BJ (cell line): ENCODE measurements around the gene ATAD1. TPM values are rescaled to one million over a fixed set of nuclear protein-coding genes. Genes with fewer than 3 reads are reported as not detected.

ENCODE experiments used
- CTCF ChIA-PET: fragments of 350-600 bp; formaldehyde crosslinking; extraction: SDS; loops from one replicate; lab custom pipeline; 2021; ENCODE audit warnings: antibody characterized with exemption, inconsistent platforms; lab: Yijun Ruan, JAX
- POLR2A ChIA-PET: fragments of 300-600 bp; sonication (Branson Sonifier 250); formaldehyde crosslinking; extraction: SDS; loops from one replicate; lab custom pipeline; 2021; ENCODE audit warnings: antibody characterized with exemption; lab: Charles Lee
- DNase-seq: peaks from one replicate; pipeline ENCODE4 v3.0.0-alpha.2; 2011; ENCODE audit warnings: low read depth
- H3K27me3 ChIP-seq: 2 replicates; pipeline ENCODE4 v1.6.0; 2011; ENCODE audit warnings: low read length; ENCODE audit not compliant: control insufficient read depth, insufficient read depth
- H3K36me3 ChIP-seq: 2 replicates; pipeline ENCODE4 v1.5.1; 2011; ENCODE audit warnings: low read length; ENCODE audit not compliant: control insufficient read depth, insufficient read depth
- H3K4me3 ChIP-seq: 2 replicates; pipeline ENCODE4 v1.5.1; 2011; ENCODE audit warnings: low read depth, mild to moderate bottlenecking, control low read depth, low read length
- CTCF ChIP-seq: IDR thresholded peaks from 2 replicates; pipeline ENCODE4 v1.5.1; 2011; ENCODE audit warnings: low read depth, mild to moderate bottlenecking, control low read depth, inconsistent platforms, low read length, moderate library complexity; ENCODE audit not compliant: insufficient read depth
- polyA plus RNA-seq: library from polyadenylated mRNA; depleted of rRNA; stranded (reverse); fragments of >200 nt; gene quantifications from 2 replicates; pipeline ENCODE4 v1.2.3, GENCODE V29; 2011

ATAD1 gene
- polyA plus RNA-seq, 1 experiment: 13.7 TPM

DNA sequence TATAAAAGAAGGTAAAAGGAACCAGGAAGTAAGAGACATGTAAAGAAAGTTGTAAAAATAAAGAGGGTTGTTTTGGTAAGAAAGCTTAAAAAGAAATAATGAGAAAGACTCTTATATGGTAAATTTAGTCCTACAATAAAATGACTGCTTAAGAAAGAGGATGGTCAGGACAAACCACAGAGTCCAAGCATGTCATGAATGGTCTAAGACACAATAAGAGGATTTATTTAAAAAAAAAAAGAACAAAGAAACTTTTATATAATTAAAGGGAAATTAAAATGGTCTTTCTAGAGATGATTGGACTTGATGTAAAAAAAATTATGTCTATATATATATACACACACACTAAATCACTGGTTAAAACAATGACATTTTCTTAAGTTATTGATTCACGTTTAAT is 18.2 kb downstream of the ATAD1 start:
- no peaks in the 10 kb centered on the region for H3K27me3 ChIP-seq
- H3K36me3 ChIP-seq: no peaks in the 10 kb centered on the region
- ChIA-PET POLR2A (no interaction called here), CTCF (interaction anchor here (0.8 kb wide), 1 partner anchor 78 kb away, joined by 3 read pairs; no protein-coding TSS in a partner anchor)
- no peak for DNase-seq
- no peak for TF ChIP-seq CTCF
- no peak overlapping the region for H3K4me3 ChIP-seq

GRCh38 chr10:87798082-87798481 is 19.9 kb downstream of the ATAD1 start:
- ChIA-PET CTCF (no interaction called here), POLR2A (no interaction called here)
- H3K36me3 ChIP-seq: no peaks in the 10 kb centered on the region; the same call in 1 of the 2 replicates
- H3K27me3 ChIP-seq: no peaks in the 10 kb centered on the region
- DNase-seq: no peak
- no peak for TF ChIP-seq CTCF
- H3K4me3 ChIP-seq: no peak overlapping the region

- DNase-seq: no peak
- Histone ChIP-seq H3K36me3 (no peaks in the 10 kb centered on the region; the same call in 1 of the 2 replicates), H3K4me3 (no peak overlapping the region), H3K27me3 (no peaks in the 10 kb centered on the region)
- POLR2A ChIA-PET: no interaction called here
- TF ChIP-seq CTCF: no peak
- CTCF ChIA-PET: interaction anchor here (0.6 kb wide), 2 partner anchors 525 to 1405 kb away, joined by 3 read pairs; no protein-coding TSS in a partner anchor
Measured at GRCh38 chr10:87794285-87794684, 23.7 kb downstream of the ATAD1 start.

DNA sequence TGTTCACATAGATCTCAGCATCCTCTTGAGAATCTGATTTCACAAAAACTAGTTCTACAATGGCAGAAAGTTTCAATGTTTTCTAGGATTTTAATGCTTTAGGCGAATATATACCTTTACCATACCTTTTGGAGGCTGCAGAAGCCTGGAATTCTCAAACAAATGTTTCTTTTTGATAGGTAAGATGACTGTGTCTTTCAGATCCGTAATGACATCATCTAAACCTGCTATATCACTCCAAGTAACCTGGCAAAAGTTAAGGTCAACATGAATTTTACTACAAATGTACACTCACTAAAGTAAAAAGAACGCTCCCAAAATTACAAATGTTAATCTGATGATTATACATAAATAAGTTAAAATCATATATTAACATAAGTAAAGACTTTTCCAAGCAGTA is 27.8 kb downstream of the ATAD1 start:
- no peaks in the 10 kb centered on the region; the same call in 1 of the 2 replicates for H3K36me3 ChIP-seq
- no peak overlapping the region for H3K4me3 ChIP-seq
- no peak for TF ChIP-seq CTCF
- no peak for DNase-seq
- POLR2A ChIA-PET: no interaction called here
- CTCF ChIA-PET: no interaction called here
- no peaks in the 10 kb centered on the region for H3K27me3 ChIP-seq

- no peak for DNase-seq
- Histone ChIP-seq H3K27me3 (no peaks in the 10 kb centered on the region), H3K4me3 (no peak overlapping the region), H3K36me3 (peaks cover 3% of the 10 kb centered on the region)
- ChIA-PET CTCF (interaction anchor here (1.0 to 1.7 kb wide), 2 partner anchors 14 to 18 kb away, joined by 3 to 4 read pairs; no protein-coding TSS in a partner anchor), POLR2A (no interaction called here)
- no peak for TF ChIP-seq CTCF
Measured at GRCh38 chr10:87786421-87786820, 31.6 kb downstream of the ATAD1 start.
